Upper lobe of left lung (tissue), 4 donors: ENCODE data around the gene PDS5B.

Experiments
- POLR2A ChIP-seq, 4 donors: fragments of 450-650 bp; IDR thresholded peaks; one replicate each; pipeline ENCODE4 v1.5.1; 2016 to 2017; ENCODE audit warnings: antibody characterized with exemption in 4 of 4, mild to moderate bottlenecking in 2 of 4
- POLR2AphosphoS5 ChIP-seq, 2 donors: sonication (generic); formaldehyde crosslinking; IDR thresholded peaks; one replicate each; pipeline ENCODE4 v1.5.1; 2017; ENCODE audit warnings: antibody characterized with exemption in 2 of 2
- TF ChIP-seq, protein P1 (sequence below), 6 experiments: fragments of 450-650 bp in 4 of 6; fragments of 200-600 bp in 2 of 6; sonication (generic) in 2 of 6; IDR thresholded peaks; one replicate each; pipeline ENCODE4 v1.5.1; 2016 to 2019; ENCODE audit warnings: antibody characterized with exemption in 6 of 6

GRCh38 chr13:32731576-32731975 is 145.3 kb downstream of the PDS5B start:
- TF ChIP-seq, protein P1, sequence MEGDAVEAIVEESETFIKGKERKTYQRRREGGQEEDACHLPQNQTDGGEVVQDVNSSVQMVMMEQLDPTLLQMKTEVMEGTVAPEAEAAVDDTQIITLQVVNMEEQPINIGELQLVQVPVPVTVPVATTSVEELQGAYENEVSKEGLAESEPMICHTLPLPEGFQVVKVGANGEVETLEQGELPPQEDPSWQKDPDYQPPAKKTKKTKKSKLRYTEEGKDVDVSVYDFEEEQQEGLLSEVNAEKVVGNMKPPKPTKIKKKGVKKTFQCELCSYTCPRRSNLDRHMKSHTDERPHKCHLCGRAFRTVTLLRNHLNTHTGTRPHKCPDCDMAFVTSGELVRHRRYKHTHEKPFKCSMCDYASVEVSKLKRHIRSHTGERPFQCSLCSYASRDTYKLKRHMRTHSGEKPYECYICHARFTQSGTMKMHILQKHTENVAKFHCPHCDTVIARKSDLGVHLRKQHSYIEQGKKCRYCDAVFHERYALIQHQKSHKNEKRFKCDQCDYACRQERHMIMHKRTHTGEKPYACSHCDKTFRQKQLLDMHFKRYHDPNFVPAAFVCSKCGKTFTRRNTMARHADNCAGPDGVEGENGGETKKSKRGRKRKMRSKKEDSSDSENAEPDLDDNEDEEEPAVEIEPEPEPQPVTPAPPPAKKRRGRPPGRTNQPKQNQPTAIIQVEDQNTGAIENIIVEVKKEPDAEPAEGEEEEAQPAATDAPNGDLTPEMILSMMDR (IDR thresholded peaks at IDR 0.05): no peak
- TF ChIP-seq POLR2AphosphoS5 (IDR thresholded peaks at IDR 0.05): no peak
- TF ChIP-seq POLR2A (IDR thresholded peaks at IDR 0.05): no peak
